Fibroblast of the aortic adventitia (primary cell): ENCODE data around the gene PHACTR3. TPM values are rescaled to one million over a fixed set of nuclear protein-coding genes. Genes with fewer than 3 reads are reported as not detected.

Source experiments
- DNase-seq: peaks from one replicate; pipeline ENCODE4 v3.0.0-alpha.2; 2010; ENCODE audit warnings: low read depth
- H3K4me3 ChIP-seq: 2 replicates; pipeline ENCODE4 v1.5.1; 2011; ENCODE audit warnings: low read depth, mild to moderate bottlenecking, control low read depth, low read length, moderate library complexity
- CTCF ChIP-seq: IDR thresholded peaks from 2 replicates; pipeline ENCODE4 v1.5.1; 2011; ENCODE audit warnings: mild to moderate bottlenecking, low read length, control low read depth, inconsistent platforms; ENCODE audit not compliant: insufficient read depth
- total RNA-seq: library from RNA; depleted of rRNA; stranded (reverse); fragments of >200 nt; gene quantifications from 2 replicates; pipeline ENCODE4 v1.2.3, GENCODE V29; 2012; ENCODE audit warnings: low replicate concordance

The PHACTR3 gene
- total RNA-seq, 1 donor = not detected

- no peak overlapping the region for H3K4me3 ChIP-seq
- DNase-seq = no peak
- TF ChIP-seq CTCF = no peak
Measured at GRCh38 chr20:59858425-59858824, 254.1 kb downstream of the PHACTR3 start.

DNA sequence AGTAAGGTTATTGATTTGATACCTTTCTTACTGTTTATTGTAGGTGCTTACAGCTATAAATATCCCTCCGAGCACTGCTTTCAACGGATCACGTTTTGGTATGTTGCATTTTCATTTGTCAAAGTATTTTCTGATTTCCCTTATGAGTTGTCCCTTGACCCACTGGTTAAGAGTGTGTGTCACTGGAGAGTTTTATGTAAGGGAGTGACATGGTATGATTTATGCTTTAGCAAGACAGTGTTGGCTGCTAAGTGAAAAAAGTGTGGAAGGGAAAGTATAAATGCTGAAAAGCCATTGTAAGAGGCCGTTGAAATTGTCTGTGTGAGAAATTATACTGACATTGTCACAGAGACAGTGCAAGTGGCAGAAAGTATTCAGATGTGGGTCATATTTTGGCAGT is 257.1 kb downstream of the PHACTR3 start:
- TF ChIP-seq CTCF = no peak
- no peak overlapping the region for H3K4me3 ChIP-seq
- DNase-seq = no peak

- no peak for DNase-seq
- H3K4me3 ChIP-seq = no peak overlapping the region
- no peak for TF ChIP-seq CTCF
Measured at GRCh38 chr20:59863058-59863457, 258.7 kb downstream of the PHACTR3 start.

DNA sequence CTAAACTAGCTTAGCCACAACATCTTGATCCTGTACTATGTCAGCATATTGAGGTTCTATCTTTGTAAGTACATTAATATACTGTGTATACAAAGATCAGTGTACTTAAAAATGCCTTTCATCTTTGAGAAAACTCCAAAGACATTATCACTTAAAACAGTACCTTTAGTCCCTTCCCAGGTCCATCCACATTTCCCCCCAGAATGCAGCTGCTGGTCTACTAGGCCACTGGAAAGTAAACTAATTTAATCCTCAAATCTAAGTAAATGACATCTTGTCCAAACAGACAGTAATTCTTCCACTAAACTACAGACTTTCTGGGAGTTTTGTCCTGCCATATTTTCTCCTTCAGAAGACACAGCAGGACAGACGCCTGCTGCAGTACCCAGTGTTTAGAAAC is 260.4 kb downstream of the PHACTR3 start:
- no peak overlapping the region for H3K4me3 ChIP-seq
- no peak for DNase-seq
- TF ChIP-seq CTCF = no peak

GRCh38 chr20:59866338-59866737 is 262.0 kb downstream of the PHACTR3 start:
- no peak for DNase-seq
- no peak for TF ChIP-seq CTCF
- no peak overlapping the region for H3K4me3 ChIP-seq

DNA sequence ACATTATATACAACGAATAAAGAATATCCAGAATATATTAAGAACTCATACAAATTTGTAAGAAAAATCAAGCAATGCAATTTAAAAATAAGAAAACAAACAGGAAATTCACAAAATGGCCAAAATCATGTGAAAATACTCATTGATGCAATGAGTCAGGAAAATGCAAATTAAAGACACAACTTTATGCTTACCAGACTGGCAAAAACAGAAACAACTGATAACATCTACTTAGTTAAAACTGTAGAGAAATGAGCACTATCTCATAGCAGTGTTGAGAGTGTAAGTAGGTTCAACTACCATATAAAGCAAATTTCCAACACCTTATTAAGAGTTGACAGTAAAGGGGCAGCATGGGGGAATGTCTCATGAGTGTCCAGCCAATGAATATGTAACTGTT is 266.8 kb downstream of the PHACTR3 start:
- no peak for TF ChIP-seq CTCF
- no peak for DNase-seq
- H3K4me3 ChIP-seq = no peak overlapping the region

- DNase-seq = no peak
- no peak overlapping the region for H3K4me3 ChIP-seq
- no peak for TF ChIP-seq CTCF
Measured at GRCh38 chr20:59873409-59873808, 269.1 kb downstream of the PHACTR3 start.
